Right lobe of liver (tissue), 6 donors: ENCODE data around the gene KCNN1. TPM values are rescaled to one million over a fixed set of nuclear protein-coding genes. Genes with fewer than 3 reads are reported as not detected.
"Not testable (repeated sequence)": the region's sequence is repeated elsewhere in the genome, so short reads cannot be mapped to it uniquely, and the experiment has no call there.

Source experiments
- ATAC-seq, 4 donors: fragments of 200-7000 bp; cut with Tn5 transposase; one replicate each; pipeline ENCODE4 v1.9.1; 2020; ENCODE audit warnings: mild to moderate bottlenecking in 4 of 4, moderate library complexity in 4 of 4
- DNase-seq, 3 donors: peaks; one replicate each; pipeline ENCODE4 v3.0.0-alpha.2; 2020
- H3K27ac ChIP-seq, 3 donors: fragments of 200-600 bp; one replicate each; pipeline ENCODE4 v1.8.0; 2022
- H3K27me3 ChIP-seq, 2 donors: fragments of 200-600 bp; one replicate each; pipeline ENCODE4 v1.8.0; 2022
- H3K36me3 ChIP-seq, 4 donors: fragments of 200-600 bp; sonication (generic) in 1 of 4; one replicate each; pipeline versions ENCODE4 v1.5.1 to v1.8.0; 2017 to 2022; ENCODE audit warnings: control low read depth in 1 of 4
- H3K4me1 ChIP-seq, 4 donors: fragments of 200-600 bp; sonication (generic) in 1 of 4; one replicate each; pipeline versions ENCODE4 v1.5.1 to v1.8.0; 2017 to 2022; ENCODE audit warnings: control low read depth in 1 of 4
- H3K4me3 ChIP-seq, 3 donors: fragments of 200-600 bp; one replicate each; pipeline ENCODE4 v1.8.0; 2022
- H3K9me3 ChIP-seq, 4 donors: fragments of 200-600 bp; sonication (generic) in 1 of 4; one replicate each; pipeline versions ENCODE4 v1.5.1 to v1.8.0; 2017 to 2022; ENCODE audit warnings: control low read depth in 1 of 4
- POLR2A ChIP-seq: fragments of 450-650 bp; IDR thresholded peaks from one replicate; pipeline ENCODE4 v1.6.1; 2017; ENCODE audit warnings: antibody characterized with exemption, mild to moderate bottlenecking
- WGBS: methylation state at CpG from one replicate; pipeline ENCODE4 v1.1.6; 2018; ENCODE audit warnings: low coverage, low lambda C conversion rate; ENCODE audit not compliant: insufficient coverage; ENCODE audit errors: missing lambda C conversion rate; 5-methylcytosine and 5-hydroxymethylcytosine counted together
- intact Hi-C, 2 donors: fragments of 100-400 bp; cut with DNase I; formaldehyde crosslinking; loops; one replicate each; pipeline versions ENCODE4 v1.11.2 to v1.14.1; 2022
- long read RNA-seq: library from polyadenylated mRNA; unstranded; transcript quantifications from one replicate; pipeline ENCODE4 v2.0.0, GENCODE V29; 2019
- total RNA-seq, 6 experiments: library from RNA; depleted of rRNA in 2 of 6; stranded (reverse); fragments of >200 nt in 2 of 6; fragmentation: NEBNext Ultra II Directional in 3 of 6; extraction: Animal tissue kit (Norgen Biotek cat#: 25700) in 3 of 6; gene quantifications; one replicate each; pipeline versions ENCODE4 v1.1.0 to v1.2.4, GENCODE V29; 2016 to 2023
- TF ChIP-seq, protein P1 (sequence below), 4 donors: fragments of 200-600 bp in 3 of 4; fragments of 450-650 bp in 1 of 4; IDR thresholded peaks; one replicate each; pipeline versions ENCODE4 v1.5.1 to v1.8.0; 2016 to 2022; ENCODE audit warnings: antibody characterized with exemption in 4 of 4, mild to moderate bottlenecking in 2 of 4
- donor health status: DM: no; HTN: yes; CAD: no.
- donor health status: DM: no; HTN: no; CAD: no.
- donor health status: DM: no; HTN: no; CAD: no.
- donor health status: DM: no; HTN: yes; CAD: no.
- donor health status: DM: no; HTN: yes; CAD: no.

Gene KCNN1
- not detected for total RNA-seq
- long read RNA-seq, result 0 reads

DNA sequence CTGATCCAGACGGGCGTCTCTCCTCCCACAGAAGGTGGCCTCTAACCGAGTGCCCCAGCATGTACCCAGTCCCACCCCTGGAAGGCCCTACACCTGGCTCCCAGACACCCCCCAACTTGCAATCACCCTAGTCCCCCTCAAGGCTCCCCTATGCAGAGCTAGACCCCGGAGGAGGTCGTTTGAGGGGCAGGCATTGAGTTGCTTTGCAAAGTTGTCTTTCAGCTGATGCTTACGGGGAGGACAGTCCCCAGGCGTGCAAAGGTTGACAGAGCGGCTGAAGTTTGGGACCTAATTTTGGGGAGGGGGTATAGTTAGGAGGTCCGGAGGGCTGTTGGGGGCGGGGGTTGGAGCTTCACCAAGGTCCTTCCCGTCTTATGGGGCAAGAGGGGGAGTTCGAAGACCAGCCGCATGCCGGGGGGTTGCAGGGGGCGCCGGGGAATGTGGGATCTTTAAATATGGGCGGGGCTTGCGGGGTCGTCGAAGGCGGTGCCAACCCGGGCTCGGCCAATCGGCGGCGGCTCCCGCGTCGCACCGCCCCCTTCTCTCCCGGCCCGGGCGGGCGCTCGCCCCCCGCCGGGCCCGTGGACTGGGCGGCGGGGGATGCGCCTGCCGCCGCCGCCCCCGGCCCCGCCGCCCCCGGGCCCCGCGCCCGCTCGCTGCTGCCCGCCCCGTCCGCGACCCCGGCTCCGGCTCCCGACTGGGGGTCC lies at the start of gene KCNN1:
TSS of gene KCNN1 (plus strand) at position 558 of the 707 bp plus-strand sequence. CDS start 6,782 bp downstream, outside the sequence.
- Histone ChIP-seq H3K36me3 (no peaks in the 10 kb centered on the region), H3K4me3 (no peak within 1 kb of the TSS), H3K27me3 (peaks cover 0 to 6% of the 10 kb centered on the region in 2 donors), H3K4me1 (no peaks in the 10 kb centered on the region), H3K27ac (no peak within 1 kb of the TSS), H3K9me3 (no peaks in the 10 kb centered on the region)
- WGBS, result 27% methylated on average over 4 of the region's 59 CpGs
- no peak for DNase-seq
- intact Hi-C loops, result no loop called here
- no peak for TF ChIP-seq POLR2A
- TF ChIP-seq, protein P1, sequence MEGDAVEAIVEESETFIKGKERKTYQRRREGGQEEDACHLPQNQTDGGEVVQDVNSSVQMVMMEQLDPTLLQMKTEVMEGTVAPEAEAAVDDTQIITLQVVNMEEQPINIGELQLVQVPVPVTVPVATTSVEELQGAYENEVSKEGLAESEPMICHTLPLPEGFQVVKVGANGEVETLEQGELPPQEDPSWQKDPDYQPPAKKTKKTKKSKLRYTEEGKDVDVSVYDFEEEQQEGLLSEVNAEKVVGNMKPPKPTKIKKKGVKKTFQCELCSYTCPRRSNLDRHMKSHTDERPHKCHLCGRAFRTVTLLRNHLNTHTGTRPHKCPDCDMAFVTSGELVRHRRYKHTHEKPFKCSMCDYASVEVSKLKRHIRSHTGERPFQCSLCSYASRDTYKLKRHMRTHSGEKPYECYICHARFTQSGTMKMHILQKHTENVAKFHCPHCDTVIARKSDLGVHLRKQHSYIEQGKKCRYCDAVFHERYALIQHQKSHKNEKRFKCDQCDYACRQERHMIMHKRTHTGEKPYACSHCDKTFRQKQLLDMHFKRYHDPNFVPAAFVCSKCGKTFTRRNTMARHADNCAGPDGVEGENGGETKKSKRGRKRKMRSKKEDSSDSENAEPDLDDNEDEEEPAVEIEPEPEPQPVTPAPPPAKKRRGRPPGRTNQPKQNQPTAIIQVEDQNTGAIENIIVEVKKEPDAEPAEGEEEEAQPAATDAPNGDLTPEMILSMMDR (IDR thresholded peaks at IDR 0.05), result no peak
- ATAC-seq, result no peak

DNA sequence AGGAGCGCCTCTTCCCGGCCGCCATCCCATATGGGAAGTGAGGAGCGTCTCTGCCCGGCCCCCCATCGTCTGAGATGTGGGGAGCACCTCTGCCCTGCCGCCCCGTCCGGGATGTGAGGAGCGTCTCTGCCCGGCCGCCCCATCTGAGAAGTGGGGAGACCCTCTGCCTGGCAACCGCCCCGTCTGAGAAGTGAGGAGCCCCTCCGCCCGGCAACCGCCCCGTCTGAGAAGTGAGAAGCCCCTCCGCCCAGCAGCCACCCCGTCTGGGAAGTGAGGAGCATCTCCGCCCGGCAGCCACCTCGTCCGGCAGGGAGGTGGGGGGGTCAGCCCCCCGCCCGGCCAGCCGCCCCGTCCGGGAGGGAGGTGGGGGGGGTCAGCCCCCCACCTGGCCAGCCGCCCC lies 48.8 kb upstream of the KCNN1 start:
- intact Hi-C loops, H3K4me3 ChIP-seq, H3K27me3 ChIP-seq, DNase-seq, H3K27ac ChIP-seq, H3K4me1 ChIP-seq, ATAC-seq, H3K9me3 ChIP-seq, H3K36me3 ChIP-seq: not testable (repeated sequence)
- 60% methylated on average over 1 of the region's 30 CpGs for WGBS

DNA sequence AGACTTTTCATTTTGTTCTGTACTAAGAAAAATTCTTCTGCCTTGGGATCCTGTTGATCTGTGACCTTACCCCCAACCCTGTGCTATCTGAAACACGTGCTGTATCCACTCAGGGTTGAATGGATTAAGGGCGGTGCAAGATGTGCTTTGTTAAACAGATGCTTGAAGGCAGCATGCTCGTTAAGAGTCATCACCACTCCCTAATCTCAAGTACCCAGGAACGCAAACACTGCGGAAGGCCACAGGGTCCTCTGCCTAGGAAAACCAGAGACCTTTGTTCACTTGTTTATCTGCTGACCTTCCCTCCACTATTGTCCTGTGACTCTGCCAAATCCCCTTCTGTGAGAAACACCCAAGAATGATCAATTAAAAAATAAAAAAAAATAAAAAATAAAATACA lies 47.8 kb upstream of the KCNN1 start:
- intact Hi-C loops, H3K4me3 ChIP-seq, H3K9me3 ChIP-seq, H3K36me3 ChIP-seq, H3K27ac ChIP-seq, DNase-seq, H3K27me3 ChIP-seq, ATAC-seq, H3K4me1 ChIP-seq: not testable (repeated sequence)
- 37% methylated on average over 5 of the region's 5 CpGs for WGBS

DNA sequence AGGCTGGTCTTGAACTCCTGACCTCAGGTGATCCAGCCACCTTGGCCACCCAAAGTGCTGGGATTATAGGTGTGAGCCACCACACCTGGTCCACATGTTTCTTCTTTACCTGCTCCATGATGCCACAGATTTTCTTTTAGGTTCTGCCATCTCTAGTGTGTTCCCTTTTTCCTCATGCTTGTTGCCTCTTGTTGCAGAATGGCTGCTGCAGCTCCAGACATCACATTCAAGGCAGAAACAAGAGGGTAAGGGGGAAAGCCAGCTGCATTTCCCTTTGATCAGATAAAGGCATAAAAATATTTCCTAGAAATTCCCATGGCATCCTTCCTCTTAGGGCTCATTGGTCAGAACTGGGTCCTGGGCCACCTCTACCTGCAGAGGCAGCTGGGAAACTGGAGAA lies 46.4 kb upstream of the KCNN1 start:
- Histone ChIP-seq H3K36me3 (no peaks in the 10 kb centered on the region), H3K9me3 (no peaks in the 10 kb centered on the region), H3K4me3 (no peak overlapping the region), H3K27ac (no peak overlapping the region), H3K4me1 (no peaks in the 10 kb centered on the region), H3K27me3 (no peaks in the 10 kb centered on the region)
- TF ChIP-seq, protein P1 (IDR thresholded peaks at IDR 0.05), result no peak
- TF ChIP-seq POLR2A, result no peak
- ATAC-seq (no peak), DNase-seq (no peak)
- intact Hi-C loops, result loop anchor here in 1 of 2 donors (10.0 kb wide), 1 partner anchor 56 kb away; no protein-coding TSS in a partner anchor

DNA sequence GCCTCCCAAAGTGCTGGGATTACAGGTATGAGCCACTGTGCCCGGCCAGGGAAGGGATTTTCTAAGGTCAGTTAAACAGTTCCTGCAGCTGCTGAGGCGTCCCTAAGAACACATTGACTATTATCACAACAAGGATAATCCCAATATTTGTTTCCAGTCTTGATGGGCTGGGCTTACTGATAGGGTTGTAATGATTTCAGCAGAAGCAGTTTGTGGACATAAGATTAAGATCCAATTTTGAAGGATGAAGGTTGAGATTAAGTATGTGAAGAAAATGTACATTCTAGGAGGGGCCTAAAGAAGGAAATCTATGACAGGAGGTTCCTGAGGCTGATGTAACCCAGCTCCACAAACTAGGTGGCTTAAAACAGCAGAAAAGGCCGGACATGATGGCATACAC lies 44.8 kb upstream of the KCNN1 start:
- Histone ChIP-seq H3K27ac (no peak overlapping the region), H3K4me1 (no peaks in the 10 kb centered on the region), H3K4me3 (no peak overlapping the region), H3K9me3 (no peaks in the 10 kb centered on the region), H3K27me3 (no peaks in the 10 kb centered on the region), H3K36me3 (no peaks in the 10 kb centered on the region)
- no peak for ATAC-seq
- no peak for DNase-seq
- WGBS, result 45% methylated on average over 3 of the region's 3 CpGs
- intact Hi-C loops, result loop anchor here in 1 of 2 donors (10.0 kb wide), 1 partner anchor 57 kb away; no protein-coding TSS in a partner anchor
- TF ChIP-seq POLR2A, result no peak
- TF ChIP-seq, protein P1 (IDR thresholded peaks at IDR 0.05), result no peak
